Stimulated activated CD8-positive, alpha-beta memory T cell treated with anti-CD3 and anti-CD28 coated beads, Interleukin-2, amount 100 ng/mL, for 1 hour (primary cell): ENCODE data around the gene RNF181.
"Not testable (repeated sequence)": the region's sequence is repeated elsewhere in the genome, so short reads cannot be mapped to it uniquely, and the experiment has no call there.

ENCODE experiments used
- DNase-seq, 2 donors: peaks; one replicate each; pipeline ENCODE4 v3.0.0-alpha.2; 2020; ENCODE audit warnings: low read depth in 2 of 2

RNF181 gene

GRCh38 chr2:85614757-85615156 is 19.2 kb downstream of the RNF181 start:
- DNase-seq, result not testable (repeated sequence)

GRCh38 chr2:85615413-85615728 is 19.8 kb downstream of the RNF181 start:
- no peak for DNase-seq

GRCh38 chr2:85617723-85618122 is 22.2 kb downstream of the RNF181 start:
- not testable (repeated sequence) for DNase-seq

GRCh38 chr2:85619617-85620016 is 24.1 kb downstream of the RNF181 start:
- DNase-seq, result no peak

- DNase-seq, result no peak
Observed at GRCh38 chr2:85621338-85621737, 25.8 kb downstream of the RNF181 start.

- no peak for DNase-seq
Observed at GRCh38 chr2:85623991-85624390, 28.4 kb downstream of the RNF181 start.

GRCh38 chr2:85628658-85629057 is 33.1 kb downstream of the RNF181 start:
- DNase-seq, result no peak

- no peak for DNase-seq
Observed at GRCh38 chr2:85631316-85631715, 35.8 kb downstream of the RNF181 start.

GRCh38 chr2:85635011-85635410 is 39.5 kb downstream of the RNF181 start:
- DNase-seq, result no peak

GRCh38 chr2:85635636-85636035 is 40.1 kb downstream of the RNF181 start:
- DNase-seq, result no peak

GRCh38 chr2:85642725-85643124 is 47.2 kb downstream of the RNF181 start:
- DNase-seq, result no peak

- DNase-seq, result no peak
Observed at GRCh38 chr2:85644909-85645308, 49.4 kb downstream of the RNF181 start.

- DNase-seq, result no peak
Observed at GRCh38 chr2:85646166-85646565, 50.6 kb downstream of the RNF181 start.
